GM06990 (cell line): ENCODE measurements around the gene AP3B2.

Experiments
- DNase-seq: peaks from one replicate; pipeline ENCODE4 v3.0.0-alpha.2; 2011; ENCODE audit not compliant: insufficient read length; ENCODE audit errors: extremely low read depth
- H3K27me3 ChIP-seq: replicated peaks from 2 replicates; pipeline ENCODE4 v1.6.0; 2011; ENCODE audit warnings: low read length; ENCODE audit not compliant: control insufficient read depth, insufficient read depth
- H3K36me3 ChIP-seq: 2 replicates; pipeline ENCODE4 v1.5.1; 2011; ENCODE audit warnings: low read length; ENCODE audit not compliant: control insufficient read depth, insufficient read depth
- H3K4me3 ChIP-seq: replicated peaks from 2 replicates; pipeline ENCODE4 v1.5.1; 2011; ENCODE audit warnings: low read depth, mild to moderate bottlenecking, control low read depth, low read length
- TF ChIP-seq, protein P1 (sequence below): IDR thresholded peaks from 2 replicates; pipeline ENCODE4 v1.5.1; 2011; ENCODE audit warnings: low read length, control low read depth, mild to moderate bottlenecking, inconsistent platforms; ENCODE audit not compliant: insufficient read depth, poor library complexity, severe bottlenecking

Gene AP3B2

DNA sequence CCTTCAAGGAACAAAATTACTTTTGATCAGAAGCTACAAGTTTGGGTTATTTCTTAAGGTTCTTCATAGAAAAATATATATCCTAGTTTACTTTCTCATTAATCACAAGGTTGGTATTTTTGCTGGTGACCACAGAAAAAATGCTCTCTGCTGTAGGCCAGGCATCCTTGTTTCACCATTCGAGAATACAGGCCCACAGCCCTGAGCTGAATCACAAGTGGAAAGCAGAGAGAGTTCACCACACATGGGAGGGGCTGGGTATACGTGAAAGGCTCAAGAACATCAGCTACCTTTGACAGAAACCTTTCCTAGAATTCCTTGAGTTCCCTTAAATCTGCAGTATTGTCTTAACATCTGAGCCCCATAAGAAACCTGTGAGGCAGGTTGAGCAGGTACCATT is 85.7 kb downstream of the AP3B2 start:
- Histone ChIP-seq H3K27me3 (no peaks in the 10 kb centered on the region), H3K36me3 (no peaks in the 10 kb centered on the region), H3K4me3 (no peak overlapping the region)
- TF ChIP-seq, protein P1, sequence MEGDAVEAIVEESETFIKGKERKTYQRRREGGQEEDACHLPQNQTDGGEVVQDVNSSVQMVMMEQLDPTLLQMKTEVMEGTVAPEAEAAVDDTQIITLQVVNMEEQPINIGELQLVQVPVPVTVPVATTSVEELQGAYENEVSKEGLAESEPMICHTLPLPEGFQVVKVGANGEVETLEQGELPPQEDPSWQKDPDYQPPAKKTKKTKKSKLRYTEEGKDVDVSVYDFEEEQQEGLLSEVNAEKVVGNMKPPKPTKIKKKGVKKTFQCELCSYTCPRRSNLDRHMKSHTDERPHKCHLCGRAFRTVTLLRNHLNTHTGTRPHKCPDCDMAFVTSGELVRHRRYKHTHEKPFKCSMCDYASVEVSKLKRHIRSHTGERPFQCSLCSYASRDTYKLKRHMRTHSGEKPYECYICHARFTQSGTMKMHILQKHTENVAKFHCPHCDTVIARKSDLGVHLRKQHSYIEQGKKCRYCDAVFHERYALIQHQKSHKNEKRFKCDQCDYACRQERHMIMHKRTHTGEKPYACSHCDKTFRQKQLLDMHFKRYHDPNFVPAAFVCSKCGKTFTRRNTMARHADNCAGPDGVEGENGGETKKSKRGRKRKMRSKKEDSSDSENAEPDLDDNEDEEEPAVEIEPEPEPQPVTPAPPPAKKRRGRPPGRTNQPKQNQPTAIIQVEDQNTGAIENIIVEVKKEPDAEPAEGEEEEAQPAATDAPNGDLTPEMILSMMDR: no peak
- no peak for DNase-seq

DNA sequence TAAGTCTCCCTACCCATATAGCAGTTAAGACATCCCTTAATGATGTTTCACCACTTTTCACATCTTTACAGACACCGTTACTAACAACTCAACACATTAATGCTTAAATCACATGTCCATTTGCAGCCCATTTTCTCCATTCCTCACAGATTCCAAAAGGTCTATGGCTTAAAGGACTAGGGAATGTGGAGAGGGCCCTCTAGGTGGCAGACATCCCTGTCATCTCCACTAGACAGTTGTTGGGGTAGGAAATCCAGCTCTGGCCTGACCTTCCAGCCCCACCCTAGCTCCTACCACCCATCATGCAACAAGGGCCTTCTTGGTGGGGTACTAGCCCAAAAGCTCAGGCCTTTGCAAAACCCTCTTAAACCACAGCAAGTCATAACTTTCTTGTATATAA is 87.7 kb downstream of the AP3B2 start:
- Histone ChIP-seq H3K4me3 (no peak overlapping the region), H3K36me3 (no peaks in the 10 kb centered on the region), H3K27me3 (no peaks in the 10 kb centered on the region)
- DNase-seq: no peak
- TF ChIP-seq, protein P1: no peak

DNA sequence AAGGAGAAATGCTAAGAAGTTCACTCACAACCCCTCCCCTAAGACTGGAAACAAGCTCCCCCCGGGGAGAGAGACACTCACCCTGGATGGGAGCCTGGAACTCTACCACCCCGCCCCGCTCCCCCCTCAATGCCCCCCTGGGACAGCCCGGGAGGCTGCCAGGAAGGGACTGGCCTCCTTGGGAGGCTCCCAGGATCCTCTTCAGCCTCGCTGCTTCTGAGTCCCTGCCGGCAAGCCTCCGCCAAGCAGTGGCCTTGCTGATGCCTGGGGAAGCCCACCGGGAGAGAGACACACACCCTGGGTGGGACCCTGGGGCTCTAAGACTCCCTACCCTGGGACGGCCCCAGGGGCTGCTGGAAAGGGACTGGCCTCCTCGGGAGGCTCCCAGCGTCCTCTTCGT is 95.9 kb downstream of the AP3B2 start:
- TF ChIP-seq, protein P1: no peak
- H3K4me3 ChIP-seq: no peak overlapping the region
- no peaks in the 10 kb centered on the region for H3K36me3 ChIP-seq
- no peaks in the 10 kb centered on the region for H3K27me3 ChIP-seq
- peak; percentile 6 for DNase-seq

DNA sequence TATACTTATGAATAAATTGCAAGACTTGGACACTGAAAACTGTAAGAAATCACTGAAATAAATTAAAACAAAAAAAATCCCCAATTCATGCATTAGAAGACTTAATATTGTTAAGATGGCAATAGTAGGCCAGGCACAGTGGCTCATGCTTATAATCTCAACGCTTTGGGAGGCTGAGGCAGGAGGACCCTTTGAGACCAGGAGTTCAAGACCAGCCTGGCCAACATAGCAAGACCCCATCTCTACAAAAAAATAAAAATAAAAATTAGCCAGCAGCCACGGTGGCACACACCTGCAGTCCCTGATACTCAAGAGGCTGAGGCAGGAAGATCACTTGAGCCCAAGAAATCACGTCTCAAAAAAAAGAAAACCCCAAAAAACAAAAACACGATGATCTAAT is 98.3 kb downstream of the AP3B2 start:
- no peak for DNase-seq
- H3K27me3 ChIP-seq: no peaks in the 10 kb centered on the region
- TF ChIP-seq, protein P1: no peak
- no peaks in the 10 kb centered on the region for H3K36me3 ChIP-seq
- H3K4me3 ChIP-seq: no peak overlapping the region
